Smooth muscle cell of trachea (primary cell): Measurements from ENCODE around the gene EVPL. TPM values are rescaled to one million over a fixed set of nuclear protein-coding genes. Genes with fewer than 3 reads are reported as not detected.

Experiments
- total RNA-seq: library from RNA; depleted of rRNA; stranded (reverse); fragments of >200 nt; gene quantifications from 2 replicates; pipeline ENCODE4 v1.2.1, GENCODE V29; 2014

The EVPL gene
- total RNA-seq, result under 0.01 TPM in 1 of 2 replicates, not detected in the other

GRCh38 chr17:76027159-76027839 lies at the start of gene EVPL:
TSS of gene EVPL (minus strand) at chr17:76027306. CDS start at chr17:76027198, 108 bp downstream.

GRCh38 chr17:76074390-76075363 lies 47.6 kb upstream of the EVPL start, which contains the start of gene GALR2:
TSS of gene GALR2 (plus strand) at chr17:76074781. CDS start at chr17:76074884, 103 bp downstream.

GRCh38 chr17:76072148-76072858 lies 45.2 kb upstream of the EVPL start, which contains the start of gene SRP68:
TSS of gene SRP68 (minus strand) at chr17:76072517. CDS start at chr17:76072491, 26 bp downstream.

GRCh38 chr17:76000755-76001521 lies 26.2 kb downstream of the EVPL start, which contains the start of gene CDK3:
TSS of gene CDK3 (plus strand) at chr17:76000855. CDS start at chr17:76001426, 571 bp downstream.

GRCh38 chr17:75978938-75979704 lies 48.0 kb downstream of the EVPL start, which contains the start of the genes ACOX1 and TEN1:
TSS of gene ACOX1 (minus strand) at chr17:75979166. CDS start at chr17:75979073, 93 bp downstream.
TSS of gene TEN1 (plus strand) at chr17:75979240. CDS start at chr17:75986193, 6,953 bp downstream.

Other genes with a start within 250 kb of the EVPL start
- gene UNK, start 242.5 kb downstream of the EVPL start, total RNA-seq, result 19.0 and 21.5 TPM in 2 replicates
- 2.3 and 2.8 TPM in 2 replicates for gene UNC13D, start 182.9 kb downstream of the EVPL start, total RNA-seq
- 32.1 and 45.0 TPM in 2 replicates for gene WBP2, start 172.0 kb downstream of the EVPL start, total RNA-seq
- gene TRIM47, start 148.7 kb downstream of the EVPL start, total RNA-seq, result 6.4 and 33.7 TPM in 2 replicates
- gene TRIM65, start 130.4 kb downstream of the EVPL start, total RNA-seq, result 13.4 and 30.8 TPM in 2 replicates
- 40.3 and 42.3 TPM in 2 replicates for gene MRPL38, start 122.4 kb downstream of the EVPL start, total RNA-seq
- gene FBF1, start 86.3 kb downstream of the EVPL start, total RNA-seq, result 13.2 and 18.2 TPM in 2 replicates
- gene ACOX1, start 48.1 kb downstream of the EVPL start, total RNA-seq, result 54.4 and 59.4 TPM in 2 replicates
- 14.1 and 14.5 TPM in 2 replicates for gene TEN1, start 48.1 kb downstream of the EVPL start, total RNA-seq
- 1.3 and 1.9 TPM in 2 replicates for gene CDK3, start 26.5 kb downstream of the EVPL start, total RNA-seq
- 37.4 and 46.7 TPM in 2 replicates for gene SRP68, start 45.2 kb upstream of the EVPL start, total RNA-seq
- gene GALR2, start 47.5 kb upstream of the EVPL start, total RNA-seq, result not detected in 2 replicates
- under 0.01 and 0.15 TPM in 2 replicates for gene ZACN, start 51.9 kb upstream of the EVPL start, total RNA-seq
- gene EXOC7, start 76.5 kb upstream of the EVPL start, total RNA-seq, result 107 and 137 TPM in 2 replicates
- 0.17 TPM in 1 of 2 replicates, not detected in the other for gene FOXJ1, start 113.9 kb upstream of the EVPL start, total RNA-seq
- 1.7 and 5.1 TPM in 2 replicates for gene RNF157, start 213.2 kb upstream of the EVPL start, total RNA-seq
- 2.2 and 3.1 TPM in 2 replicates for gene UBALD2, start 238.0 kb upstream of the EVPL start, total RNA-seq